Activated T-cell treated with anti-CD3 and anti-CD28 coated beads for 1 hour (primary cell): ENCODE results near the gene L3MBTL1.

Source experiments
- DNase-seq: peaks from one replicate; pipeline ENCODE4 v3.0.0-alpha.2; 2020; ENCODE audit warnings: low read depth

The L3MBTL1 gene

GRCh38 chr20:43590036-43590391 is 82.5 kb downstream of the L3MBTL1 start:
- no peak for DNase-seq

DNA sequence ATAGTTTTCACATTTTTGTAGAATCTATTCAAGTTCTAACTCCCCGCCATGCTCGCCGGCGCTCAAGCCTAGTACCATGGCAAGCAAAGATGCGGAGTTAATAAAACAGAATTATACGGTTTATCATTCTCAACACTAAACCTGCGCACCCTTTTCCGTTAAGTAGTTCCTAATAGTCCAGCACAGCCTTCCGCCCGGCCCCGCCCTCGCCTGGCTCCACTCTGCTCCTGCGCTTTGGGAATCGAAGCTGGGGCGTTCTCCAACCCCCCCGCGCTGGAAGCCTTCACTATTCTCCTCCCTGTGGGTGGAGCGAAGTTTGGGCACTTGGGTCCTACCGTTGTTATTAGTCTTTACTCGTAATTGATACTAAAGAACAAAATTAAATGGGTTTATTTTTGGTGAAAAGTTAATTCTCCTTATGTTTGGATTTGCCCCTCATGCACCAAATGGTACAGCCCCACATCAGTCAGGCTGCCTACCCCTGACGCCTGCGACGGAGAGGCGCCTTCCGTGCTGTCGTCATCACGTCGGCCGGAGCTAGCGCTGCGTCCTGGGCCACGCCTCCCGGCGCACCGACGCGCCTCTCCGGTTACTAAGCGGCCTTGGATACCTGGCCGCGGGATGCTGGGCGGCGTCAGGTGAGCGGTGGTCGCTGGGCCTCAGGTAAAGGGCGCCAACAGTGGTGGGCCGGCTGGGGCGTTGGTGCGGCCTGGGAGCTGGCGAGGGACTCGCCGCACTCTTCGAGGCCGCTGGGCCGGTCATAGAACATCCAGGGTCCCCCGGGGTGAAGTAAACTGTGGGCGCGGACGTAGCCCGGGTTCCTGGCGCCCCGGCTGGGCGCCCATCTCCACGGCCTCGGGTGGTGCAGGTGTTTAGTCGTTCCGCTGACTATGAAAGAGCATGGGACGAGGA is 83.2 kb downstream of the L3MBTL1 start, which contains the start of gene IFT52:
IFT52 (plus strand) TSS at position 546 of the 912 bp plus-strand sequence. CDS start 3,762 bp downstream, outside the sequence.
- peak; percentile 79 for DNase-seq
